Activated naive CD4-positive, alpha-beta T cell treated with anti-CD3 and anti-CD28 coated beads, Interleukin-2, amount 50 U/mL, for 72 hours (primary cell): Measurements from ENCODE around the gene CTXND2. TPM values are rescaled to one million over a fixed set of nuclear protein-coding genes. Genes with fewer than 3 reads are reported as not detected.
"Not testable (repeated sequence)": the region's sequence is repeated elsewhere in the genome, so short reads cannot be mapped to it uniquely, and the experiment has no call there.

ENCODE experiments used
- ATAC-seq, 2 donors: fragments of 150-1000 bp; cut with Tn5 transposase; 2 replicates each; pipeline ENCODE4 v1.10.0; 2021; ENCODE audit warnings: mild to moderate bottlenecking in 2 of 2, moderate library complexity in 2 of 2
- DNase-seq, 2 donors: peaks; one replicate each; pipeline ENCODE4 v3.0.0; 2021 to 2022; ENCODE audit warnings: low spot score in 2 of 2
- H3K27ac Mint-ChIP-seq, 2 donors: one replicate each; pipeline ENCODE4 v1.8.0; 2022; ENCODE audit warnings: mild to moderate bottlenecking in 2 of 2, mixed read lengths in 2 of 2
- H3K36me3 Mint-ChIP-seq, 2 donors: one replicate each; pipeline ENCODE4 v1.8.0; 2022; ENCODE audit warnings: mixed read lengths in 2 of 2
- H3K9me3 Mint-ChIP-seq, 2 donors: one replicate each; pipeline ENCODE4 v1.8.0; 2022; ENCODE audit warnings: mixed read lengths in 2 of 2
- total RNA-seq, 2 donors: library from RNA; stranded (reverse); gene quantifications; one replicate each; pipeline ENCODE4 v1.2.3, GENCODE V29; 2022

The CTXND2 gene
- total RNA-seq, 2 donors from 2014 or later = not detected

DNA sequence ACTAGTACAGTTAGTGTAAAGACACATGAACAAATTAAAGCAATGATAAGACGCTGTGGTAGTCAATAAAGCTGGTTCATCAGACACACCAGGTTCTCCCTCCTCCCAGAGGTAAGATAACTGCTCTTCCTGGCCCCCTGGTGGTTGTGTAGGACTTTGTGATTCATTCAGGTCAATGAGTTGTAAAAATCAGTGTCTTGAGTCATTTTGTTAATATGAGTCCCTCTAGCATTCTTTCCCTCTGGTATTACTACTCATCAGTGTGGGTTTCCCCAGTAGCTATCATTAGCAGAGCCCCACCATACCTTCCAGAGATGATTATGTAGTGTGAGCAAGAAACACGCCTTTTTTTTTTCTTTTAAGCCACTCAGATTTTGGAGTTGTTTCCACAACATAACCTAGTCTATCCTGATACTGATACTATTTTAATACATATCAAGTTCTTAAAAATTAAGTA is 35.6 kb downstream of the CTXND2 start:
- peak; percentile 72 to 83 for DNase-seq
- Mint-ChIP-seq H3K9me3 (no peaks in the 10 kb centered on the region), H3K36me3 (peaks cover 5 to 13% of the 10 kb centered on the region in 2 donors), H3K27ac (peak overlapping the region; percentile 23 to 54)
- peak; percentile 89 to 94 for ATAC-seq

DNA sequence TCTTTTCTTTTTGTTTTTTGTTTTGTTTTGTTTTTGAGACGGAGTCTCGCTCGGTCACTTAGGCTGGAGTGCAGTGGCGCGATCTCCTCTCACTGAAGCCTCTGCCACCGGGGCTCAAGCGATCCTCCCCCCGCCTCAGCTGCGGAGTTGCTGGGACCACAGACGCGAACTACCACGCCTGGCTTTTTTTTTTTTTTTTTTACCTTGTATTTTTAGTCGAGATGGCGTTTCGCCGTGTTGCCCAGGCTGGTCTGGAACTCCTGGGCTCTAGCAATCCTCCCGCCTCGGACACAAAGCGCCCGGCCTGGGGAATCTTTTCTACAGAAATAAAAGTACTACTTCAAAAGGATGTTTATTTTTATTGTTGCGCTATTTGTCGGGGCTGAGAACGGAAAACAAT is 38.1 kb downstream of the CTXND2 start:
- H3K27ac Mint-ChIP-seq = peak overlapping the region in 1 of 2 donors; percentile 93
- H3K36me3 Mint-ChIP-seq = peaks cover 21 to 30% of the 10 kb centered on the region in 2 donors
- ATAC-seq (no peak), DNase-seq (no peak)
- H3K9me3 Mint-ChIP-seq = no peaks in the 10 kb centered on the region

DNA sequence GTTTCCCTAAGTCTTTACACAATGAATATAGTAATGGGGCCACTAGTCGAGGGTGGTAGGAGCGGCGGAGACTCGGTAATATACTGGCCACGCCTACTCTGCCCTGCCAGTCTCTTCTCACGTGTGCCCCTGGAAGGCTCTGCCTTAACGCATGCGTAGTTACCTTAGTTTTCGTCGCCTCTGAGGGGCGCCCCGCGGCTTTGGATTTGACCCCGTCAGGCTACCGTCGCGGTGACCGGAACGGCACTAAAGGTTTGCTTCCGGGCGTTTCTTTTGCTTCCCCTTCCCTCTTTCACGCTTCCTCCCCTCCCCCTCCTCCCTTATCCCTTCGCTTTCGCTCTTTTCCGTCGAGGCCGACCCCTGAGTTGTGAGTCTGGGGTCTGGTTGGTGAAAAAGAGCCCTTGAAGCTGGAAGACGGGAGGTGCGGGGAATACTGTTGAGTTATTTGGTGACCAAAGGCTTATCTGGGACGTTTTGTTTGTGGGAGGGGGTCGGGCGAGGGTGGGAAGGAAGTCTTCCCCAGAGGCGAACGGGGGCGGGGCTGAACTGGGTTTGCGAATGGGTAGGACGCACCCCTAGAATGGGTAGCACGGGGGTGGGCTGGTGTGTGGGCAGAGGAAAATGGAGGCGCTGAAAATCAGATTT is 39.3 kb downstream of the CTXND2 start, which contains the start of gene SETDB1:
SETDB1 (plus strand) TSS at position 267 of the 645 bp plus-strand sequence. CDS start 1,352 bp downstream, outside the sequence.
- Mint-ChIP-seq H3K9me3 (peaks cover 0 to 4% of the 10 kb centered on the region in 2 donors), H3K36me3 (peaks cover 29 to 40% of the 10 kb centered on the region in 2 donors), H3K27ac (peak within 1 kb of the TSS; percentile 93 to 95)
- DNase-seq (peak; percentile 92 to 96), ATAC-seq (peak; percentile 82 to 86)

DNA sequence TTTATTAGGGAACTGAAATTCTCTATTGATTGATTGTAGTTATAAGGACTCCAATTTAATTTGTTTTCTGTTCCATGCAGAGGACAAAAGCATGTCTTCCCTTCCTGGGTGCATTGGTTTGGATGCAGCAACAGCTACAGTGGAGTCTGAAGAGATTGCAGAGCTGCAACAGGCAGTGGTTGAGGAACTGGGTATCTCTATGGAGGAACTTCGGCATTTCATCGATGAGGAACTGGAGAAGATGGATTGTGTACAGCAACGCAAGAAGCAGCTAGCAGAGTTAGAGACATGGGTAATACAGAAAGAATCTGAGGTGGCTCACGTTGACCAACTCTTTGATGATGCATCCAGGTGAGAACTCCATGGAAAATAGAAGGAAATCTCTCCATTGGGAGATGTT is 40.7 kb downstream of the CTXND2 start:
- Mint-ChIP-seq H3K9me3 (peaks cover 0 to 4% of the 10 kb centered on the region in 2 donors), H3K27ac (no peak overlapping the region), H3K36me3 (peaks cover 29 to 54% of the 10 kb centered on the region in 2 donors)
- no peak for ATAC-seq
- DNase-seq = no peak

DNA sequence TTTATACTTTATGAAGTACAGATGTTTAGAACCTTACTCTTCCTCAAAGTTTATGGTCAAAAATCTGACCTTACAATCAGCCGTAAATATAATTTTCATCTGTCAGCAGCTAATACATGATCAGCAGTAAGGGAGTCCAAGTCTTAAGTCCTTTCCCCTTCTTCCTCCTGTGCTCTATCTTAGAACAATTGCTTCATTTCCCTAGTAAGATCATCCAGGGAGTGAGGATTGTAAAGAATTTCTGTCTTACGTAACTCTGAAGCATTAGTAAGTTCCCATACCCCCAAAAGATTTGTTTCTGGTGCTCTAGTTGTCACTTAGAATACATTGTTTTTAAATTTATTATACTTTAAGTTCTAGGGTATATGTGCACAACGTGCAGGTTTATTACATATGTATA is 41.4 kb downstream of the CTXND2 start:
- Mint-ChIP-seq H3K36me3 (peaks cover 29 to 60% of the 10 kb centered on the region in 2 donors), H3K27ac (no peak overlapping the region), H3K9me3 (peaks cover 0 to 4% of the 10 kb centered on the region in 2 donors)
- DNase-seq (no peak), ATAC-seq (no peak)

DNA sequence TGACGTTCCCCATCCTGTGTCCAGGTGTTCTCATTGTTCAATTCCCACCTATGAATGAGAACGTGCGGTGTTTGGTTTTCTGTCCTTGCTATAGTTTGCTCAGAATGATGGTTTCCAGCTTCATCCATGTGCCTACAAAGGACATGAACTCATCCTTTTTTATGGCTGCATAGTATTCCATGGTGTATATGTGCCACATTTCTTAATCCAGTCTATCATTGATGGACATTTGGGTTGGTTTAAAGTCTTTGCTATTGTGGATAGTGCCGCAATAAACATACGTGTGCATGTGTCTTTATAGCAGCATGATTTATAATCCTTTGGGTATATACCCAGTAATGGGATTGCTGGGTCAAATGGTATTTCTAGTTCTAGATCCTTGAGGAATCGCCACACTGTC is 41.8 kb downstream of the CTXND2 start:
- not testable (repeated sequence) for ATAC-seq, DNase-seq, H3K27ac Mint-ChIP-seq, H3K9me3 Mint-ChIP-seq
- H3K36me3 Mint-ChIP-seq = peaks cover 29 to 60% of the 10 kb centered on the region in 2 donors

DNA sequence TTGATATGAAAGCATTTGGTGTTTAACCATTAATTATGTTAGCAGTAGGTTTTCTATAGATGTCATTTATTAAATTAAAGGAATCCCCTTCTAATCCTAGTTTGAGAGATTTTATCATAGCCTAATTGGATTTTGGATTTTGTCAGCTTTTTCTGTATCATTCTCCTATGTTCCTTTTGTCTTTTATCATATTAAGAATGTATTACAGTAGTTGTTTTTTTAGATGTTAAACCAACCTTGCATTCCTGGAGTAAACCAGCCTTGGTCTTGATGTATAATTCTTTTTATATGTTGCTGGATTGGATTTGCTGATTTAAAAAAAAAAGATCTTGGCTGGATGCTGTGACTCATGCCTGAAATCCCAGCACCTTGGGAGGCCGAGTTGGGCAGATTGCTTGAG is 44.8 kb downstream of the CTXND2 start:
- Mint-ChIP-seq H3K36me3 (peaks cover 22 to 76% of the 10 kb centered on the region in 2 donors), H3K27ac (no peak overlapping the region), H3K9me3 (peaks cover 0 to 4% of the 10 kb centered on the region in 2 donors)
- DNase-seq (no peak), ATAC-seq (no peak)

DNA sequence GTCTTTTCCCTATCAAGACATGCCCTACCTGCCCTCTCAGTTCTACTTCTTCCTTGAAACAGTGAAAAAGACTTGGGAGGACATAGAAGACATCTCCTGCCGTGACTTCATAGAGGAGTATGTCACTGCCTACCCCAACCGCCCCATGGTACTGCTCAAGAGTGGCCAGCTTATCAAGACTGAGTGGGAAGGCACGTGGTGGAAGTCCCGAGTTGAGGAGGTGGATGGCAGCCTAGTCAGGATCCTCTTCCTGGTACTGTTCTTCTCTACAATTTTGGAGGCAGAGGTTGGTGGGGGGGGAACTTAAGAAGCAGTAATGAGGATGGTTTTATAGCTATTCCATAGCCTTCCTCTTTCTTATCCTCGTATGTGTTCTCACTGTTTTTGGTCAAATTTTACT is 57.9 kb downstream of the CTXND2 start:
- Mint-ChIP-seq H3K9me3 (no peaks in the 10 kb centered on the region), H3K27ac (peak overlapping the region in 1 of 2 donors; percentile 16), H3K36me3 (peaks cover 5 to 23% of the 10 kb centered on the region in 2 donors)
- ATAC-seq = no peak
- no peak for DNase-seq

DNA sequence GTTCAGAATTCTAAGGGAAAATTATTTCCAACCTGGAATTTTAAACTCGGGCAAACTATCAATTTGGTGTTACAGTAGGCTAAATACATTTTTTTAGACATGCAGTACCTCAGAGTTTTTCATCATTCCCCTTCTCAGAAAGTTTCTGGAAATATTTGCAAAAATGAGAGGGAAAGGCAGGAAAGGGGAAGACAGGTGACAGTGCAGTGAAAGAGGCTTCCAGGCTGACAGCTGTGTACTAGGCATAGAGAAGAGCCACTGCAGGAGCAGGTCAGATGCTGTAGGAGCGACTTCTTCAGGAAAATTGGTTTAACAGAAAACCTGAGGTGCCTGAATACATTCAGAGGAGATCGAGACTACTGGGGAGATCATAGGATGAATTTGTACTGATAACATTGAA is 67.8 kb downstream of the CTXND2 start:
- no peak for ATAC-seq
- Mint-ChIP-seq H3K27ac (no peak overlapping the region), H3K36me3 (peaks cover 21 to 26% of the 10 kb centered on the region in 2 donors), H3K9me3 (no peaks in the 10 kb centered on the region)
- no peak for DNase-seq

DNA sequence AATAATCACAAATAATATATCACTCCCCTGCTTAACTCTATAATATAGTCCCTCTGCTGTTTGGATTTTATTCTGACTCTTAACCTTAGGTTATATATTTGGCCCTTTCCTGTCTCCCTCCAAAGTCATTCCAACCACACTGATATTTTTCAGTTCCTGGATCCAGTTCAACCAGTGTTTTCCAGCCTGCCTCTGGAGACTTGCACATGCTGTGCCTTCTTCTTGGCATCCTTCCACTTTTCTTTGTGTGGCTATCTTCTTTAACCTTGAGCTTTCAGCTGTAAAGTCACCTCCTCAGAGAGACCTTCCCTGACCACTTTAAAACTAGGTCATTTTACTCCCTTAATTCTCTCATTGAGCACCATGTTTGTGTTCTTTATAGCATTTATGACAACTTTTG is 68.3 kb downstream of the CTXND2 start:
- no peak for DNase-seq
- no peaks in the 10 kb centered on the region for H3K9me3 Mint-ChIP-seq
- H3K36me3 Mint-ChIP-seq = peaks cover 21 to 24% of the 10 kb centered on the region in 2 donors
- no peak overlapping the region for H3K27ac Mint-ChIP-seq
- ATAC-seq = no peak

DNA sequence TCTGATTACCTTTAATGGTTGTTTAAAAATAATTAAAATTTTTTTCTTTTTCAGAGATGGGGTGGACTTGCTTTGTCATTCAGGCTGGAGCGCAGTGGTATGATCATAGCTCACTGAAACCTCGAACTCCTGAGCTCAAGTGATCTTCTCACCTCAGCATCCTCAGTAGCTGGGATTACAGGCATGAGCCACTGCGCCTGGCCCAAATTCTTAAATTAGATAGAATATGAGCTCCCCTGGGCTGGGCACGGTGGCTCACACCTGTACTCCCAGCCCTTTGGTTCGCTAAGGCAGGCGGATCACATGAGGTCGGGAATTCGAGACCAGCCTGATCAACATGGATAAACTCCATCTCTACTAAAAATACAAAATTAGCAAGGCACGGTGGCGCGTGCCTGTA is 70.7 kb downstream of the CTXND2 start:
- Mint-ChIP-seq H3K27ac (no peak overlapping the region), H3K36me3 (peaks cover 9 to 25% of the 10 kb centered on the region in 2 donors), H3K9me3 (no peaks in the 10 kb centered on the region)
- no peak for DNase-seq
- ATAC-seq = no peak

DNA sequence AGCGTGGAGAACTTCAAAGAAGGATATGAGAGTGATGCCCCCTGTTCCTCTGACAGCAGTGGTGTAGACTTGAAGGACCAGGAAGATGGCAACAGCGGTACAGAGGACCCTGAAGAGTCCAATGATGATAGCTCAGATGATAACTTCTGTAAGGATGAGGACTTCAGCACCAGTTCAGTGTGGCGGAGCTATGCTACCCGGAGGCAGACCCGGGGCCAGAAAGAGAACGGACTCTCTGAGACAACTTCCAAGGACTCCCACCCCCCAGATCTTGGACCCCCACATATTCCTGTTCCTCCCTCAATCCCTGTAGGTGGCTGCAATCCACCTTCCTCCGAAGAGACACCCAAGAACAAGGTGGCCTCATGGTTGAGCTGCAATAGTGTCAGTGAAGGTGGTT is 73.7 kb downstream of the CTXND2 start:
- DNase-seq (no peak), ATAC-seq (no peak)
- H3K36me3 Mint-ChIP-seq = peaks cover 9 to 27% of the 10 kb centered on the region in 2 donors
- H3K27ac Mint-ChIP-seq = no peak overlapping the region
- H3K9me3 Mint-ChIP-seq = no peaks in the 10 kb centered on the region

DNA sequence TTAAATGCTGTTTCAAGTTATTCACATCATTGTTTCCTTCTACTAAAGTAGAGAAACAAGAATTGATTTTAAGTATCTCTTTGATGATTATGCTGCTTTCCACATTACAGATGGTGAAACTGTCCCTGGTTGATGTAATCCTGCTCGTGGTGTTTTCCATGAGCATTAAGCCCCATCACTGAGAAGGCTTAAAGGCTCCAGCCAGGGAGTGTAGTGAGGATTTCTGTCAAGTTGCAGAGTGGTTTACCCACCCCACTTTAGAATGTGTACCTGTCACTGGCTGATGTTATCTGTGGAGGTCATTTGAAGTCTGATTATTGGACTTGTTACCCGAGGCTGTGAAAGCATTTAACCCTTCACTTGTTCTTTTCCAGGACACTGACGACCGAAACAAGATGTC is 74.8 kb downstream of the CTXND2 start:
- no peaks in the 10 kb centered on the region for H3K9me3 Mint-ChIP-seq
- H3K27ac Mint-ChIP-seq = peak overlapping the region in 1 of 2 donors; percentile 33
- peak in 1 of 2 donors; percentile 49 for ATAC-seq
- DNase-seq = no peak
- peaks cover 9 to 27% of the 10 kb centered on the region in 2 donors for H3K36me3 Mint-ChIP-seq

Other genes with a start within 250 kb of the CTXND2 start
- gene GOLPH3L, start 190.0 kb upstream of the CTXND2 start, total RNA-seq = 10 to 100 TPM; 15.8 to 20.9 TPM
- gene HORMAD1, start 166.2 kb upstream of the CTXND2 start, total RNA-seq = under 1 TPM in 1 of 2 donors, not detected in 1; 0.32 TPM
- 10 to 100 TPM; 53.4 to 88.4 TPM for gene CTSS, start 121.4 kb upstream of the CTXND2 start, total RNA-seq
- 1 to 10 TPM; 3.1 to 3.3 TPM for gene CTSK, start 78.9 kb upstream of the CTXND2 start, total RNA-seq
- gene ARNT, start 10.5 kb upstream of the CTXND2 start, total RNA-seq = 10 to 100 TPM; 37.0 to 61.1 TPM
- 10 to 100 TPM; 57.4 to 73.6 TPM for gene SETDB1, start 39.2 kb downstream of the CTXND2 start, total RNA-seq
- gene CERS2, start 87.7 kb downstream of the CTXND2 start, total RNA-seq = 100 to 1,000 TPM; 110 to 134 TPM
- not detected for gene ANXA9, start 95.2 kb downstream of the CTXND2 start, total RNA-seq
- gene MINDY1, start 119.8 kb downstream of the CTXND2 start, total RNA-seq = 10 to 100 TPM; 23.3 to 32.3 TPM
- gene PRUNE1, start 121.3 kb downstream of the CTXND2 start, total RNA-seq = 10 to 100 TPM; 18.0 to 20.7 TPM
- gene BNIPL, start 149.4 kb downstream of the CTXND2 start, total RNA-seq = 1 to 10 TPM in 1 of 2 donors, under 1 TPM in 1; 0.89 to 3.1 TPM
- gene C1orf56, start 160.6 kb downstream of the CTXND2 start, total RNA-seq = 1 to 10 TPM in 1 of 2 donors, under 1 TPM in 1; 0.91 to 1.0 TPM
- 100 to 1,000 TPM; 104 to 166 TPM for gene CDC42SE1, start 172.5 kb downstream of the CTXND2 start, total RNA-seq
- 1 to 10 TPM; 5.6 TPM for gene MLLT11, start 173.3 kb downstream of the CTXND2 start, total RNA-seq
- 10 to 100 TPM in 1 of 2 donors, 1 to 10 TPM in 1; 5.6 to 14.1 TPM for gene GABPB2, start 183.6 kb downstream of the CTXND2 start, total RNA-seq